Tibial artery (tissue), 4 donors: ENCODE measurements around the gene FAM181A.
A peak's percentile ranks its signal among the peaks of the same experiment; 100 is the strongest.

Experiments
- DNase-seq, 2 donors: peaks; one replicate each; pipeline ENCODE4 v3.0.0-alpha.2; 2019
- H3K27ac ChIP-seq, 2 donors: fragments of 200-600 bp; sonication (generic) in 1 of 2; 1 replicate in 1 of 2; 2 replicates in 1 of 2; pipeline ENCODE4 v1.5.1; 2018 to 2019; ENCODE audit warnings: mild to moderate bottlenecking in 1 of 2
- H3K27me3 ChIP-seq, 2 donors: fragments of 200-600 bp; sonication (generic) in 1 of 2; one replicate each; pipeline versions ENCODE4 v1.5.1 to v1.6.0; 2016 to 2019
- H3K36me3 ChIP-seq, 3 donors: fragments of 200-600 bp; sonication (generic) in 2 of 3; one replicate each; pipeline ENCODE4 v1.5.1; 2016 to 2019; ENCODE audit warnings: mild to moderate bottlenecking in 2 of 3
- H3K4me1 ChIP-seq, 4 donors: fragments of 200-600 bp; sonication (generic) in 2 of 4; 1 replicate in 3 of 4; 2 replicates in 1 of 4; pipeline ENCODE4 v1.5.1; 2016 to 2019
- H3K4me3 ChIP-seq, 2 donors: fragments of 200-600 bp; sonication (generic) in 1 of 2; 1 replicate in 1 of 2; 2 replicates in 1 of 2; pipeline ENCODE4 v1.5.1; 2018 to 2019; ENCODE audit warnings: mild to moderate bottlenecking in 2 of 2
- H3K9me3 ChIP-seq, 3 donors: fragments of 200-600 bp; sonication (generic) in 1 of 3; one replicate each; pipeline ENCODE4 v1.5.1; 2016 to 2019
- intact Hi-C: fragments of 100-400 bp; cut with DNase I; formaldehyde crosslinking; loops from one replicate; pipeline ENCODE4 v1.15.0; 2023; ENCODE audit warnings: low total_unique reads
- TF ChIP-seq, protein P1 (sequence below), 2 experiments: fragments of 200-600 bp in 1 of 2; fragments of 450-650 bp in 1 of 2; IDR thresholded peaks; one replicate each; pipeline ENCODE4 v1.5.1; 2017 to 2019; ENCODE audit warnings: antibody characterized with exemption in 2 of 2, mild to moderate bottlenecking in 1 of 2, moderate library complexity in 1 of 2

Gene FAM181A

DNA sequence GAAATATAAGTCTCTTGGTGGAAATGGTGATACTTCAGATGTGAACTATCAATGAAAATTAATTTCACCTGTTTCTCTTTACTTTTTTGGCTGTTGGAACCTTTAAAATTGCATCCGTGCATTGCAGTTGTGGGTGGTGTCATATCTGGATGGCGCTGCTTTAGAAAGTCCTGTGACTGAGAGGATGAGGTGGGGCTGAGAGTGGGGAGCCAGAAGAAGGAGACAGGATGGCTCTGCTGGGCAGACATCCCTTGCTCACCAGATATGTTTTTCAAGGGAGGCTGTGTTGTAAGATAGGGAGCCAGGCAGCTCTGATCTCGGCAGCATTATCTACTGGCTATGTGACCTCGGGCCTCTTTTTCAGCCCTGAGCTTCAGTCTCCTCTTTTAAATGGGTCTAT is 36.5 kb downstream of the FAM181A start:
- Histone ChIP-seq H3K4me3 (no peak overlapping the region), H3K27ac (peak overlapping the region; percentile 89), H3K4me1 (peaks cover 0 to 72% (median 41%) of the 10 kb centered on the region in 4 donors), H3K36me3 (peaks cover 11 to 13% (median 12%) of the 10 kb centered on the region in 3 donors), H3K9me3 (no peaks in the 10 kb centered on the region), H3K27me3 (no peaks in the 10 kb centered on the region)
- intact Hi-C loops: no loop called here
- TF ChIP-seq, protein P1, sequence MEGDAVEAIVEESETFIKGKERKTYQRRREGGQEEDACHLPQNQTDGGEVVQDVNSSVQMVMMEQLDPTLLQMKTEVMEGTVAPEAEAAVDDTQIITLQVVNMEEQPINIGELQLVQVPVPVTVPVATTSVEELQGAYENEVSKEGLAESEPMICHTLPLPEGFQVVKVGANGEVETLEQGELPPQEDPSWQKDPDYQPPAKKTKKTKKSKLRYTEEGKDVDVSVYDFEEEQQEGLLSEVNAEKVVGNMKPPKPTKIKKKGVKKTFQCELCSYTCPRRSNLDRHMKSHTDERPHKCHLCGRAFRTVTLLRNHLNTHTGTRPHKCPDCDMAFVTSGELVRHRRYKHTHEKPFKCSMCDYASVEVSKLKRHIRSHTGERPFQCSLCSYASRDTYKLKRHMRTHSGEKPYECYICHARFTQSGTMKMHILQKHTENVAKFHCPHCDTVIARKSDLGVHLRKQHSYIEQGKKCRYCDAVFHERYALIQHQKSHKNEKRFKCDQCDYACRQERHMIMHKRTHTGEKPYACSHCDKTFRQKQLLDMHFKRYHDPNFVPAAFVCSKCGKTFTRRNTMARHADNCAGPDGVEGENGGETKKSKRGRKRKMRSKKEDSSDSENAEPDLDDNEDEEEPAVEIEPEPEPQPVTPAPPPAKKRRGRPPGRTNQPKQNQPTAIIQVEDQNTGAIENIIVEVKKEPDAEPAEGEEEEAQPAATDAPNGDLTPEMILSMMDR (IDR thresholded peaks at IDR 0.05): no peak
- DNase-seq: no peak

DNA sequence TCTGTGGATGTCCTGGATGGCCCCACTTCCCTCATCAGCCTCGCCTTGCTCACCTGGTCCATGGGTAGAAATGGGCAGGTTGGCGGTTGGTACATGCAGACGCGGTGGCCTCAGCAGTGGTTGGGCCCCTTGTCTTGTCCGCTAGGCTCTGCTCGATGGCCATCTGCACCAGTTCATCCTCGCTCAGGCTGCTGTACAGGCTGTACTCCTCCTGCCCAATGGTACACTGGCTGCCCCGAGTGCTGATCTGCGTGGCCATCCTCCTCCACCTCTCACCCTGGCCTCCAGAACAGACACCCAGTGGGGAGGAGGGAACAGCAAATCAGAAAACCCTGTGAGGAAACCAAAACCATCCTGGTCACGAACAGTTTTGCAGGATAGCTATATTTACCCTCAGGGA is 37.1 kb downstream of the FAM181A start:
- H3K27ac ChIP-seq: peak overlapping the region; percentile 89
- no peaks in the 10 kb centered on the region for H3K9me3 ChIP-seq
- peaks cover 7 to 13% (median 11%) of the 10 kb centered on the region in 3 donors for H3K36me3 ChIP-seq
- no peak overlapping the region for H3K4me3 ChIP-seq
- peaks cover 0 to 72% (median 42%) of the 10 kb centered on the region in 4 donors for H3K4me1 ChIP-seq
- no peaks in the 10 kb centered on the region for H3K27me3 ChIP-seq
- intact Hi-C loops: no loop called here
- DNase-seq: no peak
- TF ChIP-seq, protein P1 (IDR thresholded peaks at IDR 0.05): no peak

DNA sequence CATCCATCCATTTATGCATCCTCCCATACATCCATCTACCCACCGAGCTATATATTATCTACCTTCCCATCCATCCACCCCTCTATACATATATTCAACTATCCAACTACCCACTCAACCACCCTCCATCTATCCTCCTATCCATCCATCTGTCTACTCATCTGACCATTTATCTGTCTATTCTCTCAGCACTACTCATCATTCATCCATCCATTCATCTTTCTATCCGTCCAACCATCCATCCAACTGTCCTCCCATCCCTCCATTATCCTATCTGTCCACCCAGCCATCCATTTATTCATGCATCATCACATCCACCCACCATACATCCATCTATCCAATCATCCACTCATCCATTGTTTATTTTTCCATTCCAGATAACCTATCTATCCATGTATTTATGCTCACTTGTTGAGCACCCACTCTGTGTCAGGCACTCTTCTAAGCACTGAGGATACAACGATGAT is 37.7 kb downstream of the FAM181A start:
- Histone ChIP-seq H3K27me3 (no peaks in the 10 kb centered on the region), H3K4me3 (no peak overlapping the region), H3K36me3 (peaks cover 7 to 13% (median 11%) of the 10 kb centered on the region in 3 donors), H3K9me3 (no peaks in the 10 kb centered on the region), H3K27ac (peak overlapping the region; percentile 89), H3K4me1 (peaks cover 0 to 72% (median 42%) of the 10 kb centered on the region in 4 donors)
- TF ChIP-seq, protein P1 (IDR thresholded peaks at IDR 0.05): no peak
- DNase-seq: no peak
- intact Hi-C loops: no loop called here

DNA sequence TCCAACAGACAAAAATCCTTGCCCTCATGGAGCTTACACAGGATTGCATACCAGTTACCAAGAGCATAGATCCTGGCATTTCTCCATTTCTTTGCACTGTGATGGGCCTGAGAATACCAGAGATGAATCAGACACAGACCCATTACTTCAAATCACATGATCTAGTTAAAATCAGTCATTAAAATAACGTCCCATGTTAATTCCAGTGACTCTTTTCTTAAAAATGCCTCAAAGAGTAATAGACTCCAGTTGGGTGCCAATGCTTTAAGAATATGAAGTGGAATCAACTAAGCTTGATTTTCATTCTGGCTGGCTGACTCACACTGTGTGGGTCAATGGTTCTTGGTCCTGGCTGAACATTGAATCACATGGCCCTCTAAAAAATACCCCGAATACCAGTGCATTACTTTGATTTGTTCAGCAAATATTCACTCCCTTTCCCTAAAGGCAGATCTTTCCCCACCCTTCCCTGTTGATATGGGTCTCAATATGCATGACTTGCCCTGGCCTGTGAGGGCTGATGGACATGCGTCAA is 38.2 kb downstream of the FAM181A start:
- TF ChIP-seq, protein P1 (IDR thresholded peaks at IDR 0.05): no peak
- no peak for DNase-seq
- Histone ChIP-seq H3K36me3 (peaks cover 7 to 13% (median 11%) of the 10 kb centered on the region in 3 donors), H3K27ac (peak overlapping the region; percentile 89), H3K4me3 (no peak overlapping the region), H3K4me1 (peaks cover 0 to 72% (median 47%) of the 10 kb centered on the region in 4 donors), H3K9me3 (no peaks in the 10 kb centered on the region), H3K27me3 (no peaks in the 10 kb centered on the region)
- intact Hi-C loops: no loop called here

DNA sequence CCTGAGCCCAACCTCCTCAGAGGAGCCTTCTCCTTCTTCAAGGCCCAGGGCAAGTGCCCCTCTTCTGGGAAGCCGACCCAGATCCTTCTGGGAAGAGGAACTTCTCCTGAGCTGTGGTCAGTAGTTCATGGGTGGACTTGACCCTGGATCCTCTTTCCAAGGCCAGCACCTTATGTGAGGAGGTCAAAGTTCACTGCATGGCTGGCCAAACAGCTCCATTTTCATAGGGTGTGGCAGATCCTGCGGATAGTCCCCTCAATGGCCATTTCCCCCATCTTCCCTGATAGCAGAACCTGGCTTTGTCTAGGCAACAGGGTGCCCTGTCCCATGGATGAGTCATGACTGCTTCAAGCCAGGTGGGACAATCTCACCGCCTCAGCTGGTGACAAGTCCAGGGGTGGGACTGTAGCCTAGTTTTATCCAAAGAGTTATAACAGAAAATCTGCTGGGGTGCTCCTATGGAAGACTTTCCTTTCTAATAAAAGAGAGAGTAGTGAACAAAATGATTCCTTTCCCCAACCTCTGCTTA is 38.9 kb downstream of the FAM181A start:
- Histone ChIP-seq H3K4me3 (no peak overlapping the region), H3K27ac (peak overlapping the region; percentile 89), H3K4me1 (peaks cover 0 to 78% (median 53%) of the 10 kb centered on the region in 4 donors), H3K27me3 (no peaks in the 10 kb centered on the region), H3K36me3 (peaks cover 7 to 13% (median 11%) of the 10 kb centered on the region in 3 donors), H3K9me3 (no peaks in the 10 kb centered on the region)
- DNase-seq: no peak
- TF ChIP-seq, protein P1 (IDR thresholded peaks at IDR 0.05): no peak
- intact Hi-C loops: no loop called here
